GM12875 (cell line): ENCODE data around the gene PATJ.

Experiments used
- H3K4me3 ChIP-seq: one replicate; pipeline ENCODE4 v1.5.1; 2011; ENCODE audit warnings: low read depth, low read length, control low read depth
- TF ChIP-seq, protein P1 (sequence below): IDR thresholded peaks from 2 replicates; pipeline ENCODE4 v1.5.1; 2011; ENCODE audit warnings: low read depth, mild to moderate bottlenecking, control low read depth, inconsistent platforms, low read length, moderate library complexity, borderline replicate concordance; ENCODE audit not compliant: insufficient read depth

Gene PATJ

DNA sequence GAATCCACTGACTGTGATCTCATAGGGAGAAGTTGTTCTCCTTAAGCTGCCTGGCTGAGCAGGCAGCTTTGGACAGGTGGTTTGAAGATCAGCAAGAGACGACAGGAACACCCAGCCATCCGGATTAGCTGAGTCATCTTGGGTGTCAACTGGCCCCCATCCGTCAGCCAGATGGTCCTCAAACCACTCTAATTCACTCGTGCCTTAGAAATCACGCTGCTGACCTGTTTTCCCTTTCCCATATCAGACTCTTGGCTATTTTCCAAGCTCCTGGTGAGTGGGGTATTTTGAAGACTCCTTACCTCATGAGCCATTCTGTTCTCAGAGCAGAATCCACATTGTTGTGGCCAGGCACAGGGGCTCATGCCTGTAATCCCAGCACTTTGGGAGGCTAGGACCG is 303.3 kb downstream of the PATJ start:
- H3K4me3 ChIP-seq = no peak overlapping the region
- TF ChIP-seq, protein P1, sequence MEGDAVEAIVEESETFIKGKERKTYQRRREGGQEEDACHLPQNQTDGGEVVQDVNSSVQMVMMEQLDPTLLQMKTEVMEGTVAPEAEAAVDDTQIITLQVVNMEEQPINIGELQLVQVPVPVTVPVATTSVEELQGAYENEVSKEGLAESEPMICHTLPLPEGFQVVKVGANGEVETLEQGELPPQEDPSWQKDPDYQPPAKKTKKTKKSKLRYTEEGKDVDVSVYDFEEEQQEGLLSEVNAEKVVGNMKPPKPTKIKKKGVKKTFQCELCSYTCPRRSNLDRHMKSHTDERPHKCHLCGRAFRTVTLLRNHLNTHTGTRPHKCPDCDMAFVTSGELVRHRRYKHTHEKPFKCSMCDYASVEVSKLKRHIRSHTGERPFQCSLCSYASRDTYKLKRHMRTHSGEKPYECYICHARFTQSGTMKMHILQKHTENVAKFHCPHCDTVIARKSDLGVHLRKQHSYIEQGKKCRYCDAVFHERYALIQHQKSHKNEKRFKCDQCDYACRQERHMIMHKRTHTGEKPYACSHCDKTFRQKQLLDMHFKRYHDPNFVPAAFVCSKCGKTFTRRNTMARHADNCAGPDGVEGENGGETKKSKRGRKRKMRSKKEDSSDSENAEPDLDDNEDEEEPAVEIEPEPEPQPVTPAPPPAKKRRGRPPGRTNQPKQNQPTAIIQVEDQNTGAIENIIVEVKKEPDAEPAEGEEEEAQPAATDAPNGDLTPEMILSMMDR = no peak

DNA sequence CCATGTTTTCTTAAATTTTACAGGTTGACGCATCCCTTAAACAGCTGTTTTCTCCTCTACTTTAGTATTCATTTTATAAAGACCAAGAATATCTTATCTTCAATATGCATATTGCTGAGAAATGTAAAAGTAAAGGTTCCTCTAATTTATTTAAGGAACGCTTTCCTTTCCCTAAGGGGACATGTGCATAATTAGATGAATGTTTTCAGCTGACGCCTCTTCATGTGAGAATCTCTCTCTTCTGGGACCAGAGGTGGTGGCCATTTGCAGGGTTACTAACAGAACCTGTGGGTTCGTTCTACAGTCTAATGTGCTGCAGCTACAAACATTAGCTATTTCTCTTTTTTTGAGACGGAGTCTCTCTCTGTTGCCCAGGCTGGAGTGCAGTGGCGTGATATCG is 304.6 kb downstream of the PATJ start:
- no peak overlapping the region for H3K4me3 ChIP-seq
- TF ChIP-seq, protein P1 = no peak

- TF ChIP-seq, protein P1 = no peak
- H3K4me3 ChIP-seq = no peak overlapping the region
Measured at GRCh38 chr1:62050165-62050564, 307.9 kb downstream of the PATJ start.

DNA sequence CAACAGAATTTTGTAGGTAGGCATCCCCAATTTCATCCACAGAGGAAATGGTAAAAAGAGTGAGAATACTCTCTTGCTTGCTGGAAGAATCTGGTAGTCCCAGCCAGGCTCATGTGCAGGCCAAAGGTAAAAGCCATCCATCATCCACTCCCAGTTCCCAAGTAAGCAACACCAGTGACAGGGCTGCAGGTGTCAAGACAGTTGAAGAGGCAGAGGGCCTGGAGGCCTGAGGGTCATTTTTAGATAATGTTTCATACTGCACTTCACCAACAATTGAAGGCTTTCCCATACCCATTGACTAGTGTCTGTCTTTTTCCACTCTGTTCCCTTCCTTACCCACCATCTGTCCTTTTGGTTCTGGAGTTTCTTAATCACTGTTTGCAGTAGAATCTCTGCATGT is 310.7 kb downstream of the PATJ start:
- TF ChIP-seq, protein P1 = no peak

GRCh38 chr1:62054188-62054587 is 311.9 kb downstream of the PATJ start:
- H3K4me3 ChIP-seq = no peak overlapping the region
- TF ChIP-seq, protein P1 = no peak

More for the DNA sequence above, 310.7 kb downstream of the PATJ start:
- H3K4me3 ChIP-seq = no peak overlapping the region

GRCh38 chr1:62057230-62057629 is 314.9 kb downstream of the PATJ start:
- H3K4me3 ChIP-seq = no peak overlapping the region
- TF ChIP-seq, protein P1 = no peak

GRCh38 chr1:62057641-62058290 is 315.5 kb downstream of the PATJ start:
- no peak overlapping the region for H3K4me3 ChIP-seq
- TF ChIP-seq, protein P1 = no peak
